ENCODE results near the gene ANKRD50. TPM values are rescaled to one million over a fixed set of nuclear protein-coding genes. Genes with fewer than 3 reads are reported as not detected.

The ANKRD50 gene
- total RNA-seq, 4 donors from 2014 or later: 8.9 to 19.0 (median 17.6) TPM

DNA sequence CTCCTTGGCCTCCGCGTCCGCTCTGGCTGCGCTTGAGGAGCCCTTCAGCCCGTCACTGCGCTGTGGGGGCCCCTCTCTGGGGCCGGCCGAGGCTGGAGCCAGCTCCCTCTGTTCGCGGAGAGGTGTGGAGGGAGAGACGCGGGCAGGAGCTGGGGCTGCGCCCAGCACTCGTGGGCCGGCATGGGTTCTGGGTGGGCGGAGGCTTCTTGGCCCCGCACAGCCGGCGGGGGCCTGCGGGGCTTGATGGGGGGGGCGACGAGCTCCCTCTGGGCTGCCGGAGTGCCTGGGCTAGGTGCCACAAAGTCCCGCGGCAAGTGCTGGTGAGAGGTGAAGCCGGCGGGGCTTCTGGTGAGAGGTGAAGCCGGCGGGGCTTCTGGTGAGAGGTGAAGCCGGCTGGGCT, 61.9 kb downstream of the ANKRD50 start:
- no peak for DNase-seq
- no peak overlapping the region for H3K4me3 ChIP-seq
- H3K27me3 ChIP-seq: no peaks in the 10 kb centered on the region
- no peak for TF ChIP-seq POLR2A (IDR thresholded peaks at IDR 0.05)
- TF ChIP-seq, protein P1, sequence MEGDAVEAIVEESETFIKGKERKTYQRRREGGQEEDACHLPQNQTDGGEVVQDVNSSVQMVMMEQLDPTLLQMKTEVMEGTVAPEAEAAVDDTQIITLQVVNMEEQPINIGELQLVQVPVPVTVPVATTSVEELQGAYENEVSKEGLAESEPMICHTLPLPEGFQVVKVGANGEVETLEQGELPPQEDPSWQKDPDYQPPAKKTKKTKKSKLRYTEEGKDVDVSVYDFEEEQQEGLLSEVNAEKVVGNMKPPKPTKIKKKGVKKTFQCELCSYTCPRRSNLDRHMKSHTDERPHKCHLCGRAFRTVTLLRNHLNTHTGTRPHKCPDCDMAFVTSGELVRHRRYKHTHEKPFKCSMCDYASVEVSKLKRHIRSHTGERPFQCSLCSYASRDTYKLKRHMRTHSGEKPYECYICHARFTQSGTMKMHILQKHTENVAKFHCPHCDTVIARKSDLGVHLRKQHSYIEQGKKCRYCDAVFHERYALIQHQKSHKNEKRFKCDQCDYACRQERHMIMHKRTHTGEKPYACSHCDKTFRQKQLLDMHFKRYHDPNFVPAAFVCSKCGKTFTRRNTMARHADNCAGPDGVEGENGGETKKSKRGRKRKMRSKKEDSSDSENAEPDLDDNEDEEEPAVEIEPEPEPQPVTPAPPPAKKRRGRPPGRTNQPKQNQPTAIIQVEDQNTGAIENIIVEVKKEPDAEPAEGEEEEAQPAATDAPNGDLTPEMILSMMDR (IDR thresholded peaks at IDR 0.05): no peak
- H3K4me1 ChIP-seq: no peaks in the 10 kb centered on the region
- peaks cover 0 to 10% (median 0%) of the 10 kb centered on the region in 3 donors for H3K36me3 ChIP-seq
- H3K27ac ChIP-seq: no peak overlapping the region
- peaks cover 0 to 5% (median 0%) of the 10 kb centered on the region in 3 donors for H3K9me3 ChIP-seq
- intact Hi-C loops (cut with DNase I): no loop called here
- WGBS, 2 donors: 96 to 100% methylated on average over 1 to 10 of the region's 30 CpGs

DNA sequence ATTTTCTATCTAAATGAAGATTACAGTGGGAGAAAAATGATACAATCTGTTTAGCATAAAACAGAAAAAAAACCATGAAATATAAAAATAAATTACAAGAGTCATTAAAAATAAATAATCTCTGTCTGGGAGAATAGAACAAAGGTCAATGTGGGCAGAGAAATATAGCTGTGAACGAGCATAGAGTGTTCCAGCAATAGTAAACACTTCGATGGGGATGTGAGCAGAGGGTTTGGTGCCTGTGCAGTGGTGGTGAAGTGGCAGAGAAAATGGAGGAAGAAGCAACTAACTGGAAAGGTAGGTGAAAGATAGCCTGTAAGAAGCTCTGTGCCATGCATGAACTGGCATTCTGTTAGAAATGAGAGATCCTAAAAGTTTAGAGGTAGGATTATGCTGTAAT, 64.9 kb downstream of the ANKRD50 start:
- H3K27ac ChIP-seq: no peak overlapping the region
- peaks cover 0 to 10% (median 0%) of the 10 kb centered on the region in 3 donors for H3K36me3 ChIP-seq
- 49 to 71% methylated on average over 2 of the region's 2 CpGs for WGBS, 2 donors
- H3K4me3 ChIP-seq: no peak overlapping the region
- peaks cover 0 to 9% (median 0%) of the 10 kb centered on the region in 3 donors for H3K4me1 ChIP-seq
- no peaks in the 10 kb centered on the region for H3K27me3 ChIP-seq
- TF ChIP-seq POLR2A (IDR thresholded peaks at IDR 0.05): no peak
- TF ChIP-seq, protein P1 (IDR thresholded peaks at IDR 0.05): no peak
- DNase-seq: no peak
- peaks cover 0 to 5% (median 0%) of the 10 kb centered on the region in 3 donors for H3K9me3 ChIP-seq
- intact Hi-C loops (cut with DNase I): no loop called here

DNA sequence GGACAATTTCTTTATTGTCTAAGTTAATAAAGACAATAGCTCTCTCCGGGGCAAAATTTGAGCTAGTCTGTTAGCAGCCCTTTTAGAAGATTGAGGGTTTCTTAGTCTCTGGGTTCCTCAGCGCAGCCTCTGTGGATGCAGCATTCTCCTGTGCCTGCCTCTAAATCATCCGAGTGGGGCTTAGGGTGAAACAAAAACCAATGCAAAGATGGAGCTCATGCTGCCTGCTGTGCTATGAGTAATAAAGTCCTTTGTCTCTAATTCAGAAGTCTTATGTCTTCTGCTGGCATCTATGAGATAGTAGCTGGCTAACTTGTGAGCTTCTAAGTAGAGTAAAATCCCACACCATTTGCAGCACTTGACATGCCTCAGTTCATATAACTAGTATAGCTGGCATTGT, 67.9 kb downstream of the ANKRD50 start:
- Histone ChIP-seq H3K36me3 (no peaks in the 10 kb centered on the region), H3K27ac (no peak overlapping the region), H3K9me3 (no peaks in the 10 kb centered on the region), H3K4me3 (no peak overlapping the region), H3K27me3 (no peaks in the 10 kb centered on the region), H3K4me1 (peaks cover 0 to 39% (median 0%) of the 10 kb centered on the region in 3 donors)
- TF ChIP-seq, protein P1 (IDR thresholded peaks at IDR 0.05): no peak
- no peak for TF ChIP-seq POLR2A (IDR thresholded peaks at IDR 0.05)
- intact Hi-C loops (cut with DNase I): no loop called here
- WGBS, 2 donors: 85 to 90% methylated on average over 3 of the region's 3 CpGs
- no peak for DNase-seq

- intact Hi-C loops (cut with DNase I): no loop called here
- WGBS, 2 donors: 38 to 54% methylated on average over 3 of the region's 3 CpGs
These were observed 69.7 kb downstream of the ANKRD50 start for GRCh38 chr4:124642846-124643245.

DNA sequence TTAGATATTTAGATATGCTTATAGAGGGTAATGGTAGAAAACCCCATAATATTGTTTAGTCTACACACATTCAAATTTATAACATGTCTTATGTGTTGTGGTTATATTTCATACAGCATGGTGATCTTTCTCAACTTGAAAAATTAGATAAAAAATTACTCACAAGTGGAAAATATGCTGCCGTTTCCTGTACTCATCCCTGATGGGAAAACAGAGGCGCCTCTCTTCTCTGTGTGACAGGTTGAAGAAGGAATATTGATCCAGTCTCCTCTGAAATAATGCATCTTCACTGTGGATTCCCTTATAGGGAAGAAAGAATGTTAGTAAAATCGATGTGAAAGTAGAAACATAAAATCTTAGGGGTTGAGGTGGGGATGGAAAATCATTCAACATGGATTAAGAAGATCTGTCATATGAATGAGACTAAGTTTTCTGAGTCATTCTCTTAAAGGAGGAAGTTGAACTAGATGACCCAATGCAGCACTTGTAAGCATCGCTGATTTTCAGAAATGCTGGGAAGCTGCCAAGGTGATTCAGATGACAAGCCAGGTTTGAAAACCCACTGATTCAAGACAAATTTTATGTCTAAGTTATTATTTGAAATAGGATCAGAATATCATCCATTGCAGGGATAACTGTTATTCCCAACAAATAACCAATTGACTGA, 70.7 kb downstream of the ANKRD50 start:
- WGBS, 2 donors: 30 to 39% methylated on average over 4 of the region's 4 CpGs
- no peak for DNase-seq

More at GRCh38 chr4:124642846-124643245, 69.7 kb downstream of the ANKRD50 start:
- no peak for DNase-seq
- TF ChIP-seq, protein P1 (IDR thresholded peaks at IDR 0.05): no peak
- no peak for TF ChIP-seq POLR2A (IDR thresholded peaks at IDR 0.05)
- H3K27ac ChIP-seq: peak overlapping the region in 3 of 4 donors; percentile 32 to 51 (median 42)
- H3K27me3 ChIP-seq: no peaks in the 10 kb centered on the region
- H3K9me3 ChIP-seq: no peaks in the 10 kb centered on the region
- H3K4me3 ChIP-seq: no peak overlapping the region
- no peaks in the 10 kb centered on the region for H3K36me3 ChIP-seq
- H3K4me1 ChIP-seq: peaks cover 0 to 45% (median 0%) of the 10 kb centered on the region in 3 donors

More for the DNA sequence above, 70.7 kb downstream of the ANKRD50 start:
- no peaks in the 10 kb centered on the region for H3K9me3 ChIP-seq
- TF ChIP-seq, protein P1 (IDR thresholded peaks at IDR 0.05): no peak
- TF ChIP-seq POLR2A (IDR thresholded peaks at IDR 0.05): no peak
- no peaks in the 10 kb centered on the region for H3K36me3 ChIP-seq
- peak overlapping the region in 3 of 4 donors; percentile 32 to 51 (median 42) for H3K27ac ChIP-seq
- intact Hi-C loops (cut with DNase I): no loop called here
- H3K4me3 ChIP-seq: no peak overlapping the region
- H3K4me1 ChIP-seq: peaks cover 0 to 45% (median 0%) of the 10 kb centered on the region in 3 donors
- H3K27me3 ChIP-seq: no peaks in the 10 kb centered on the region

All from esophagus squamous epithelium (tissue), 5 donors.